ENCODE data around the gene ATF6. TPM values are rescaled to one million over a fixed set of nuclear protein-coding genes. Genes with fewer than 3 reads are reported as not detected.
A peak's percentile ranks its signal among the peaks of the same experiment; 100 is the strongest.
"Not testable (repeated sequence)": the region's sequence is repeated elsewhere in the genome, so short reads cannot be mapped to it uniquely, and the experiment has no call there.

Gene ATF6
- total RNA-seq, 1 donor from 2014 or later = 25.3 TPM

DNA sequence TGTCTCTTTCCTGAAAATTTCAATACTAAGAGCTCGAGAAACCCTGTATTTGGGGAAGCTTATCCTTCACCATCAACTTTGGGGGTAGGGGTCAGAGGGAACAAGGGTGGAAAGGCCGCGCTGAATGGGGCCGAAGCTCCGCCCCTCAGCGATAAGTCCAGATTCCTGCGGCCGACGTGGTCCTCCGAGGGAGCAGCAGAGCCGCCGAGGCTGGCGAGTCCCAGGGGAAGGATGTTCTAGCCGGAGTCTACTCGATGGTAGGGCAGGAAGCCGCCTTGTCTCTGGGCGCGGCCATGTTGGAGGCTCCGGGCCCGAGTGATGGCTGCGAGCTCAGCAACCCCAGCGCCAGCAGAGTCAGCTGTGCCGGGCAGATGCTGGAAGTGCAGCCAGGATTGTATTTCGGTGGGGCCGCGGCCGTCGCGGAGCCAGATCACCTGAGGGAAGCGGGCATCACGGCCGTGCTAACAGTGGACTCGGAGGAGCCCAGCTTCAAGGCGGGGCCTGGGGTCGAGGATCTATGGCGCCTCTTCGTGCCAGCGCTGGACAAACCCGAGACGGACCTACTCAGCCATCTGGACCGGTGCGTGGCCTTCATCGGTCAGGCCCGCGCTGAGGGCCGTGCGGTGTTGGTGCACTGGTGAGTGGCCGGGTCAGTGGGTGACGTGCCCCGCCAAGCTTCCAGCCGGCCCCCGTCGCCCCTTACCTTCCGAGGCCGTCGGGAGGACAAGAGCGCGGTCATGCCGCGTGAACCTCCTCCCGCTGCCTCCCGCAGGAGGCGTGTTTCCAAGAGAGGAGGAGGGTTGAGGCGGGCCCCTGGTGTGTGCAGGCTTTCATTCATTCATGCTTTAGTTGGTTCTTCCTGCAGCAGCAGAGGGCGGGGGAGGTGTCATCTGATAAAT lies 16.4 kb upstream of the ATF6 start, which contains the start of gene DUSP12:
Gene DUSP12 (plus strand): TSS at position 278 of the 899 bp plus-strand sequence. CDS start 16 bp downstream, at position 294.
- DNase-seq (ENCODE audit: low read depth) = peak; percentile 91

GRCh38 chr1:161763522-161764098 lies 2.5 kb upstream of the ATF6 start:
- no peak overlapping the region for H3K4me3 ChIP-seq (ENCODE audit: low read depth, low read length)
- no peaks in the 10 kb centered on the region for H3K36me3 ChIP-seq (ENCODE audit: control insufficient read depth, insufficient read depth, low read length)
- DNase-seq (ENCODE audit: low read depth) (peak; percentile 29), FAIRE-seq (no peak)
- TF ChIP-seq, protein P1, sequence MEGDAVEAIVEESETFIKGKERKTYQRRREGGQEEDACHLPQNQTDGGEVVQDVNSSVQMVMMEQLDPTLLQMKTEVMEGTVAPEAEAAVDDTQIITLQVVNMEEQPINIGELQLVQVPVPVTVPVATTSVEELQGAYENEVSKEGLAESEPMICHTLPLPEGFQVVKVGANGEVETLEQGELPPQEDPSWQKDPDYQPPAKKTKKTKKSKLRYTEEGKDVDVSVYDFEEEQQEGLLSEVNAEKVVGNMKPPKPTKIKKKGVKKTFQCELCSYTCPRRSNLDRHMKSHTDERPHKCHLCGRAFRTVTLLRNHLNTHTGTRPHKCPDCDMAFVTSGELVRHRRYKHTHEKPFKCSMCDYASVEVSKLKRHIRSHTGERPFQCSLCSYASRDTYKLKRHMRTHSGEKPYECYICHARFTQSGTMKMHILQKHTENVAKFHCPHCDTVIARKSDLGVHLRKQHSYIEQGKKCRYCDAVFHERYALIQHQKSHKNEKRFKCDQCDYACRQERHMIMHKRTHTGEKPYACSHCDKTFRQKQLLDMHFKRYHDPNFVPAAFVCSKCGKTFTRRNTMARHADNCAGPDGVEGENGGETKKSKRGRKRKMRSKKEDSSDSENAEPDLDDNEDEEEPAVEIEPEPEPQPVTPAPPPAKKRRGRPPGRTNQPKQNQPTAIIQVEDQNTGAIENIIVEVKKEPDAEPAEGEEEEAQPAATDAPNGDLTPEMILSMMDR (IDR thresholded peaks at IDR 0.05; ENCODE audit: insufficient read depth, low read length, severe bottlenecking) = peak; percentile 44
- H3K27me3 ChIP-seq (ENCODE audit: control insufficient read depth, insufficient read depth, low read length) = no peaks in the 10 kb centered on the region

More for the DNA sequence above, 16.4 kb upstream of the ATF6 start, which contains the start of gene DUSP12:
- TF ChIP-seq, protein P1 (IDR thresholded peaks at IDR 0.05; ENCODE audit: insufficient read depth, low read length, severe bottlenecking) = peak; percentile 22
- peak within 1 kb of the TSS; percentile 98 for H3K4me3 ChIP-seq (ENCODE audit: low read depth, low read length)
- H3K36me3 ChIP-seq (ENCODE audit: control insufficient read depth, insufficient read depth, low read length) = peaks cover 2% of the 10 kb centered on the region
- no peaks in the 10 kb centered on the region for H3K27me3 ChIP-seq (ENCODE audit: control insufficient read depth, insufficient read depth, low read length)
- FAIRE-seq = no peak

DNA sequence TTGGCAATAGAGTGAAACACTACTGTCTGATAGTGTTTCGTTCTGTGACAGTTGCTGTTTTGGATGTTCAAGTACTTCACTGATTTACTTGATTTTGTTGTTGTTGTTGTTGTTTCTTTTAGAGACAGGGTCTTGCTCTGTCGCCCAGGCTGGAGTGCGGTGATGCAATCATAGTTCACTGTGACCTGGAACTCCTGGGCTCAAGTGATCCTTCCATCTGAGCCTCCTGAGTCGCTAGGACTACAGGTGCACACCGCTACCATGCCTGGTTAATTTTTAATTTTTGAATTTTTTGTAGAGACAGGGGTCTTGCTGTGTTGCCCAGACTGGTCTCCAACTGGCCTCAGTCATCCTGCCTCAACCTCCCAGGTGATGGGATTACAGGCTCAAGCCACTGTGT lies 2.3 kb downstream of the ATF6 start:
- H3K4me3 ChIP-seq (ENCODE audit: low read depth, low read length) = no peak overlapping the region
- FAIRE-seq (no peak), DNase-seq (ENCODE audit: low read depth) (no peak)
- no peaks in the 10 kb centered on the region for H3K36me3 ChIP-seq (ENCODE audit: control insufficient read depth, insufficient read depth, low read length)
- TF ChIP-seq, protein P1 (IDR thresholded peaks at IDR 0.05; ENCODE audit: insufficient read depth, low read length, severe bottlenecking) = no peak
- H3K27me3 ChIP-seq (ENCODE audit: control insufficient read depth, insufficient read depth, low read length) = no peaks in the 10 kb centered on the region

GRCh38 chr1:161768986-161769672 lies 3.0 kb downstream of the ATF6 start:
- Histone ChIP-seq H3K36me3 (ENCODE audit: control insufficient read depth, insufficient read depth, low read length) (no peaks in the 10 kb centered on the region), H3K4me3 (ENCODE audit: low read depth, low read length) (no peak overlapping the region), H3K27me3 (ENCODE audit: control insufficient read depth, insufficient read depth, low read length) (no peaks in the 10 kb centered on the region)
- TF ChIP-seq, protein P1 (IDR thresholded peaks at IDR 0.05; ENCODE audit: insufficient read depth, low read length, severe bottlenecking) = no peak
- FAIRE-seq (no peak), DNase-seq (ENCODE audit: low read depth) (peak; percentile 12)

DNA sequence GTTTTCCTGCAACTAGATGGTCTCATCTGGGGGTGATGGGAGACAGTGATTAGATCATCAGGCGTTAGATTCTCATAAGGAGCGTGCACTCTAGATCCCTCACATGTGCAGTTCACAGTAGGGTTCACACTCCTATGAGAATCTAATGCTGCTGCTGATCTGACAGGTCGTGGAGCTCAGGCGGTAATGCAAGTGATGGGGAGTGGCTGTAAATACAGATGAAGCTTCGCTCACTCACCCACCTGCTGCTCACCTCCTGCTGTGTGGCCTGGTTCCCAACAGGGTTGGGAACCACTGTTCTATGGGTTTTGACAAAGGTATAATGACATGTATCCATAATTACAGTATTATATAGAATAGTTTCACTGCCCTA lies 3.5 kb downstream of the ATF6 start:
- not testable (repeated sequence) for H3K36me3 ChIP-seq (ENCODE audit: control insufficient read depth, insufficient read depth, low read length)

GRCh38 chr1:161770250-161770649 lies 4.1 kb downstream of the ATF6 start:
- Histone ChIP-seq H3K4me3 (ENCODE audit: low read depth, low read length) (no peak overlapping the region), H3K36me3 (ENCODE audit: control insufficient read depth, insufficient read depth, low read length) (no peaks in the 10 kb centered on the region), H3K27me3 (ENCODE audit: control insufficient read depth, insufficient read depth, low read length) (no peaks in the 10 kb centered on the region)
- DNase-seq (ENCODE audit: low read depth) = no peak
- TF ChIP-seq, protein P1 (IDR thresholded peaks at IDR 0.05; ENCODE audit: insufficient read depth, low read length, severe bottlenecking) = no peak
- FAIRE-seq = no peak

More for the DNA sequence above, 3.5 kb downstream of the ATF6 start:
- not testable (repeated sequence) for H3K4me3 ChIP-seq (ENCODE audit: low read depth, low read length); DNase-seq (ENCODE audit: low read depth); FAIRE-seq; H3K27me3 ChIP-seq (ENCODE audit: control insufficient read depth, insufficient read depth, low read length)
